ENCODE data around the gene UBE2G2.

GRCh38 chr21:44780767-44781459, 20.7 kb downstream of the UBE2G2 start:
- TF ChIP-seq POLR2A (IDR thresholded peaks at IDR 0.05) (no peak), CTCF (IDR thresholded peaks at IDR 0.05) (no peak)

All from heart left ventricle (tissue), 13 donors.